ENCODE measurements around the gene HCN2.

HCN2 gene

DNA sequence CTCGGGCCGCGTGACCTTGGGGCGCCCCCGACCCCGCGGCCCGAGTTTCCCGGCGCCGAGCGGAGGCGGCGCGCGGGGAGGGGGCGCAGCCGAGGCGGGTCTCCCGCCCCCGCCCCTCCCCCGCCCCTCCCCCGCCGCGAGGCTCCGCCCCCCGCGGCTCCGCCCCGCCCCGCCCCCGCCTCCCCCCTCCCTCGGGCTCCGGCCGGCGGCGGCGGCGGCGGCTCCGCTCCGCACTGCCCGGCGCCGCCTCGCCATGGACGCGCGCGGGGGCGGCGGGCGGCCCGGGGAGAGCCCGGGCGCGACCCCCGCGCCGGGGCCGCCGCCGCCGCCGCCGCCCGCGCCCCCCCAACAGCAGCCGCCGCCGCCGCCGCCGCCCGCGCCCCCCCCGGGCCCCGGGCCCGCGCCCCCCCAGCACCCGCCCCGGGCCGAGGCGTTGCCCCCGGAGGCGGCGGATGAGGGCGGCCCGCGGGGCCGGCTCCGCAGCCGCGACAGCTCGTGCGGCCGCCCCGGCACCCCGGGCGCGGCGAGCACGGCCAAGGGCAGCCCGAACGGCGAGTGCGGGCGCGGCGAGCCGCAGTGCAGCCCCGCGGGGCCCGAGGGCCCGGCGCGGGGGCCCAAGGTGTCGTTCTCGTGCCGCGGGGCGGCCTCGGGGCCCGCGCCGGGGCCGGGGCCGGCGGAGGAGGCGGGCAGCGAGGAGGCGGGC, at the start of gene HCN2:
HCN2 (plus strand) TSS at position 189 of the 703 bp plus-strand sequence; CDS start at position 254, 65 bp downstream.
- no peaks in the 10 kb centered on the region for H3K36me3 ChIP-seq (ENCODE audit: control insufficient read depth in 2 of 2, insufficient read depth in 1 of 2, low read length in 2 of 2)
- peak within 1 kb of the TSS; percentile 35; the same call in 1 of the 2 replicates for H3K27ac ChIP-seq (ENCODE audit: extremely low read depth, low read depth, low read length)
- H3K4me3 ChIP-seq (ENCODE audit: low read depth, low read length) = peak within 1 kb of the TSS; percentile 24
- H3K9me3 ChIP-seq (ENCODE audit: control insufficient read depth, insufficient read depth, low read depth, low read length) = no peaks in the 10 kb centered on the region
- POLR2A ChIA-PET = no interaction called here
- CTCF ChIA-PET = no interaction called here
- H3K4me1 ChIP-seq (ENCODE audit: control insufficient read depth, insufficient read depth, low read length) = peaks cover 7% of the 10 kb centered on the region; the same call in 1 of the 2 replicates
- no peak for TF ChIP-seq ZNF792 (tag by site-specific recombination; IDR thresholded peaks at IDR 0.05)
- no peak for TF ChIP-seq REPIN1 (tag by site-specific recombination; IDR thresholded peaks at IDR 0.05; ENCODE audit: low read depth)
- TF ChIP-seq ZNF132 (tag by site-specific recombination; IDR thresholded peaks at IDR 0.05; ENCODE audit: borderline replicate concordance) = no peak
- no peak for TF ChIP-seq ZNF184 (tag by site-specific recombination; IDR thresholded peaks at IDR 0.05)
- no peak for TF ChIP-seq OVOL3 (tag by site-specific recombination; IDR thresholded peaks at IDR 0.05)
- no peak for TF ChIP-seq GLI4 (tag by site-specific recombination; IDR thresholded peaks at IDR 0.05)
- TF ChIP-seq TCF7L2 (IDR thresholded peaks at IDR 0.05; ENCODE audit: borderline replicate concordance, low read depth, low read length) = no peak
- no peak for TF ChIP-seq ZNF701 (tag by site-specific recombination; IDR thresholded peaks at IDR 0.05)
- no peak for TF ChIP-seq ZNF692 (tag by site-specific recombination; IDR thresholded peaks at IDR 0.05)
- TF ChIP-seq ZFHX2 (tag by site-specific recombination; conservative IDR thresholded peaks at IDR 0.05) = no peak
- no peak for TF ChIP-seq ZNF19 (tag by site-specific recombination; IDR thresholded peaks at IDR 0.05; ENCODE audit: low read depth)
- TF ChIP-seq ZNF510 (tag by site-specific recombination; IDR thresholded peaks at IDR 0.05; ENCODE audit: insufficient replicate concordance) = no peak
- no peak for TF ChIP-seq ZNF571 (tag by site-specific recombination; IDR thresholded peaks at IDR 0.05)
- no peak for TF ChIP-seq ZNF558 (tag by site-specific recombination; IDR thresholded peaks at IDR 0.05)
- TF ChIP-seq PBX3 (CRISPR knock-in tag; IDR thresholded peaks at IDR 0.05) = no peak
- TF ChIP-seq ZNF747 (tag by site-specific recombination; IDR thresholded peaks at IDR 0.05) = no peak
- TF ChIP-seq KLF1 (tag by site-specific recombination; IDR thresholded peaks at IDR 0.05) = no peak

GRCh38 chr19:540867-541637, 48.6 kb upstream of the HCN2 start:
- H3K36me3 ChIP-seq (ENCODE audit: control insufficient read depth in 2 of 2, insufficient read depth in 1 of 2, low read length in 2 of 2) = peaks cover 6 to 47% of the 10 kb centered on the region in 2 experiments; a peak in 2 of 3 replicates
- H3K4me3 ChIP-seq (ENCODE audit: low read depth, low read length) = no peak overlapping the region
- POLR2A ChIA-PET = interaction anchor here (0.6 kb wide), 1 partner anchor 15 kb away, joined by 3 read pairs; no protein-coding TSS in a partner anchor
- no peak for TF ChIP-seq ZFHX2 (tag by site-specific recombination; conservative IDR thresholded peaks at IDR 0.05)
- TF ChIP-seq KLF1 (tag by site-specific recombination; IDR thresholded peaks at IDR 0.05) = peak; percentile 93
- TF ChIP-seq, protein P1, sequence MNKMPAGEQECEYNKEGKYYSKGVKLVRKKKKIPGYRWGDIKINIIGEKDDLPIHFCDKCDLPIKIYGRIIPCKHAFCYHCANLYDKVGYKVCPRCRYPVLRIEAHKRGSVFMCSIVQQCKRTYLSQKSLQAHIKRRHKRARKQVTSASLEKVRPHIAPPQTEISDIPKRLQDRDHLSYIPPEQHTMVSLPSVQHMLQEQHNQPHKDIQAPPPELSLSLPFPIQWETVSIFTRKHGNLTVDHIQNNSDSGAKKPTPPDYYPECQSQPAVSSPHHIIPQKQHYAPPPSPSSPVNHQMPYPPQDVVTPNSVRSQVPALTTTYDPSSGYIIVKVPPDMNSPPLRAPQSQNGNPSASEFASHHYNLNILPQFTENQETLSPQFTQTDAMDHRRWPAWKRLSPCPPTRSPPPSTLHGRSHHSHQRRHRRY (tag by site-specific recombination; IDR thresholded peaks at IDR 0.05) = no peak
- CTCF ChIA-PET = interaction anchor here (0.8 kb wide), 1 partner anchor 193 kb away, joined by 4 read pairs; no protein-coding TSS in a partner anchor
- no peak overlapping the region for H3K27ac ChIP-seq (ENCODE audit: extremely low read depth, low read depth, low read length)
- no peaks in the 10 kb centered on the region for H3K9me3 ChIP-seq (ENCODE audit: control insufficient read depth, insufficient read depth, low read depth, low read length)
- no peaks in the 10 kb centered on the region for H3K4me1 ChIP-seq (ENCODE audit: control insufficient read depth, insufficient read depth, low read length)
